Calu3 (cell line): ENCODE data around the gene KRTAP5-11. TPM values are rescaled to one million over a fixed set of nuclear protein-coding genes. Genes with fewer than 3 reads are reported as not detected.
"Not testable (repeated sequence)": the region's sequence is repeated elsewhere in the genome, so short reads cannot be mapped to it uniquely, and the experiment has no call there.

Experiments used
- BruUV-seq: library from RNA; stranded (reverse); fragments of 400-500 nt; replicated peaks from 2 replicates; lab custom pipeline; 2021; lab: Mats Ljungman, UMichigan
- CTCF ChIA-PET: fragments of 300-600 bp; sonication (Branson Sonifier 250); formaldehyde crosslinking; loops from one replicate; lab custom pipeline; 2022; ENCODE audit warnings: antibody characterized with exemption; lab: Charles Lee
- DNase-seq: peaks from one replicate; pipeline ENCODE4 v3.0.0; 2022
- H3K27ac Mint-ChIP-seq: one replicate; pipeline ENCODE4 v1.8.0; 2022; ENCODE audit warnings: mixed read lengths; ENCODE audit not compliant: unreplicated experiment
- H3K27me3 Mint-ChIP-seq: one replicate; pipeline ENCODE4 v1.8.0; 2022; ENCODE audit warnings: mixed read lengths; ENCODE audit not compliant: unreplicated experiment
- H3K36me3 Mint-ChIP-seq: one replicate; pipeline ENCODE4 v1.8.0; 2022; ENCODE audit warnings: mild to moderate bottlenecking, moderate library complexity, mixed read lengths; ENCODE audit not compliant: insufficient read depth, unreplicated experiment
- H3K4me1 Mint-ChIP-seq: one replicate; pipeline ENCODE4 v1.8.0; 2022; ENCODE audit warnings: mild to moderate bottlenecking, low read depth, mixed read lengths; ENCODE audit not compliant: unreplicated experiment
- H3K4me3 Mint-ChIP-seq: one replicate; pipeline ENCODE4 v1.8.0; 2022; ENCODE audit warnings: mild to moderate bottlenecking, low read depth, moderate library complexity, mixed read lengths; ENCODE audit not compliant: unreplicated experiment
- H3K9me3 Mint-ChIP-seq: one replicate; pipeline ENCODE4 v1.8.0; 2022; ENCODE audit warnings: low read depth, mixed read lengths; ENCODE audit not compliant: unreplicated experiment
- CTCF ChIP-seq: fragments of 200-600 bp; IDR thresholded peaks from one replicate; pipeline ENCODE4 v1.8.0; 2022; ENCODE audit warnings: antibody characterized with exemption; ENCODE audit not compliant: unreplicated experiment
- intact Hi-C: fragments of 100-400 bp; cut with micrococcal nuclease; formaldehyde crosslinking; loops from one replicate; pipeline ENCODE4 v1.10.0; 2022; ENCODE audit not compliant: unreplicated experiment
- total RNA-seq: library from RNA; stranded (reverse); gene quantifications from 2 replicates; pipeline ENCODE4 v1.2.3, GENCODE V29; 2022

The KRTAP5-11 gene
- total RNA-seq, 1 experiment from 2014 or later, result not detected

GRCh38 chr11:71575723-71576424, 6.8 kb downstream of the KRTAP5-11 start:
- BruUV-seq, result no TSS peak
- no peak overlapping the region for H3K27ac Mint-ChIP-seq
- no peaks in the 10 kb centered on the region for H3K36me3 Mint-ChIP-seq
- CTCF ChIA-PET, result interaction anchor here (1.0 kb wide), 1 partner anchor 13 kb away, joined by 3 read pairs; no protein-coding TSS in a partner anchor
- no peak for TF ChIP-seq CTCF
- peaks cover 9% of the 10 kb centered on the region for H3K4me1 Mint-ChIP-seq
- H3K9me3 Mint-ChIP-seq, result no peaks in the 10 kb centered on the region
- no peak overlapping the region for H3K4me3 Mint-ChIP-seq
- no peak for DNase-seq
- peaks cover 58% of the 10 kb centered on the region for H3K27me3 Mint-ChIP-seq
- intact Hi-C loops, result no loop called here

- no peak for TF ChIP-seq CTCF
- CTCF ChIA-PET, result no interaction called here
- no TSS peak for BruUV-seq
- H3K27me3 Mint-ChIP-seq, result peaks cover 67% of the 10 kb centered on the region
- no peaks in the 10 kb centered on the region for H3K9me3 Mint-ChIP-seq
- H3K27ac Mint-ChIP-seq, result no peak overlapping the region
- intact Hi-C loops, result no loop called here
- DNase-seq, result no peak
- H3K4me3 Mint-ChIP-seq, result no peak overlapping the region
- H3K36me3 Mint-ChIP-seq, result no peaks in the 10 kb centered on the region
- H3K4me1 Mint-ChIP-seq, result no peaks in the 10 kb centered on the region
These were observed 8.3 kb downstream of the KRTAP5-11 start for GRCh38 chr11:71574418-71574817.

GRCh38 chr11:71572811-71573210, 9.9 kb downstream of the KRTAP5-11 start:
- peaks cover 78% of the 10 kb centered on the region for H3K27me3 Mint-ChIP-seq
- CTCF ChIA-PET, result no interaction called here
- TF ChIP-seq CTCF, result no peak
- no peak for DNase-seq
- H3K4me3 Mint-ChIP-seq, result no peak overlapping the region
- BruUV-seq, result no TSS peak
- intact Hi-C loops, result no loop called here
- H3K36me3 Mint-ChIP-seq, result no peaks in the 10 kb centered on the region
- no peaks in the 10 kb centered on the region for H3K9me3 Mint-ChIP-seq
- no peaks in the 10 kb centered on the region for H3K4me1 Mint-ChIP-seq
- no peak overlapping the region for H3K27ac Mint-ChIP-seq

GRCh38 chr11:71571101-71571850, 11.4 kb downstream of the KRTAP5-11 start:
- H3K9me3 Mint-ChIP-seq, DNase-seq, H3K4me1 Mint-ChIP-seq, H3K4me3 Mint-ChIP-seq, H3K36me3 Mint-ChIP-seq, BruUV-seq, intact Hi-C loops, CTCF ChIA-PET, H3K27ac Mint-ChIP-seq: not testable (repeated sequence)
- peaks cover 91% of the 10 kb centered on the region for H3K27me3 Mint-ChIP-seq
